Skeletal muscle tissue (tissue), 4 donors: Measurements from ENCODE around the gene NUDT17. TPM values are rescaled to one million over a fixed set of nuclear protein-coding genes. Genes with fewer than 3 reads are reported as not detected.

Source experiments
- H3K27ac ChIP-seq: one replicate; pipeline ENCODE4 v1.7.0; 2013; ENCODE audit warnings: mild to moderate bottlenecking, low read depth, low read length, inconsistent platforms
- H3K27me3 ChIP-seq, 3 donors: one replicate each; pipeline ENCODE4 v1.7.0; 2013; ENCODE audit warnings: low read length in 3 of 3; ENCODE audit not compliant: control insufficient read depth in 3 of 3, insufficient read depth in 3 of 3
- H3K36me3 ChIP-seq, 3 donors: one replicate each; pipeline ENCODE4 v1.7.0; 2013; ENCODE audit warnings: low read length in 3 of 3; ENCODE audit not compliant: control insufficient read depth in 3 of 3, insufficient read depth in 3 of 3
- H3K4me1 ChIP-seq, 3 donors: one replicate each; pipeline ENCODE4 v1.7.0; 2013; ENCODE audit warnings: low read length in 3 of 3, mild to moderate bottlenecking in 3 of 3; ENCODE audit not compliant: control insufficient read depth in 3 of 3, insufficient read depth in 3 of 3
- H3K4me3 ChIP-seq, 3 donors: one replicate each; pipeline ENCODE4 v1.7.0; 2013; ENCODE audit warnings: low read length in 3 of 3
- H3K9ac ChIP-seq, 3 donors: one replicate each; pipeline ENCODE4 v1.7.0; 2013; ENCODE audit warnings: low read length in 3 of 3, mild to moderate bottlenecking in 3 of 3, moderate library complexity in 2 of 3, low read depth in 1 of 3
- H3K9me3 ChIP-seq, 3 donors: one replicate each; pipeline ENCODE4 v1.7.0; 2013; ENCODE audit warnings: low read length in 3 of 3; ENCODE audit not compliant: control insufficient read depth in 3 of 3
- total RNA-seq: library from RNA; depleted of rRNA; stranded (reverse); fragments of >200 nt; gene quantifications from one replicate; pipeline ENCODE4 v1.2.3, GENCODE V29; 2014
- donor health status: Osteomylitis.

NUDT17 gene
- total RNA-seq, 1 donor from 2014 or later = 8.9 TPM

- H3K4me1 ChIP-seq = peaks cover 9 to 17% (median 10%) of the 10 kb centered on the region in 3 donors
- no peaks in the 10 kb centered on the region for H3K9me3 ChIP-seq
- peak overlapping the region; percentile 72 to 85 (median 77) for H3K4me3 ChIP-seq
- peak overlapping the region; percentile 75 to 92 (median 75) for H3K9ac ChIP-seq
- H3K27ac ChIP-seq = peak overlapping the region; percentile 48
- H3K27me3 ChIP-seq = no peaks in the 10 kb centered on the region
- H3K36me3 ChIP-seq = peaks cover 28 to 49% (median 38%) of the 10 kb centered on the region in 3 donors
Observed at GRCh38 chr1:145845144-145845513, 301 bp upstream of the NUDT17 start.

GRCh38 chr1:145846201-145846612 is 777 bp downstream of the NUDT17 start:
- no peaks in the 10 kb centered on the region for H3K27me3 ChIP-seq
- H3K9me3 ChIP-seq = no peaks in the 10 kb centered on the region
- peak overlapping the region; percentile 48 for H3K27ac ChIP-seq
- peak overlapping the region in 2 of 3 donors; percentile 75 to 92 for H3K9ac ChIP-seq
- peak overlapping the region; percentile 72 to 85 (median 77) for H3K4me3 ChIP-seq
- H3K4me1 ChIP-seq = peaks cover 9 to 17% (median 10%) of the 10 kb centered on the region in 3 donors
- H3K36me3 ChIP-seq = peaks cover 31 to 51% (median 40%) of the 10 kb centered on the region in 3 donors

GRCh38 chr1:145847827-145848226 is 2.4 kb downstream of the NUDT17 start:
- no peak overlapping the region for H3K27ac ChIP-seq
- no peak overlapping the region for H3K9ac ChIP-seq
- no peaks in the 10 kb centered on the region for H3K27me3 ChIP-seq
- peaks cover 9 to 17% (median 10%) of the 10 kb centered on the region in 3 donors for H3K4me1 ChIP-seq
- H3K4me3 ChIP-seq = no peak overlapping the region
- H3K36me3 ChIP-seq = peaks cover 22 to 47% (median 36%) of the 10 kb centered on the region in 3 donors
- no peaks in the 10 kb centered on the region for H3K9me3 ChIP-seq

- H3K4me1 ChIP-seq = peaks cover 6 to 17% (median 10%) of the 10 kb centered on the region in 3 donors
- no peaks in the 10 kb centered on the region for H3K27me3 ChIP-seq
- no peaks in the 10 kb centered on the region for H3K9me3 ChIP-seq
- peaks cover 35 to 55% (median 50%) of the 10 kb centered on the region in 3 donors for H3K36me3 ChIP-seq
- H3K27ac ChIP-seq = no peak overlapping the region
- no peak overlapping the region for H3K9ac ChIP-seq
- no peak overlapping the region for H3K4me3 ChIP-seq
Observed at GRCh38 chr1:145849356-145850160, 4.1 kb downstream of the NUDT17 start.

- H3K4me3 ChIP-seq = no peak overlapping the region
- H3K27me3 ChIP-seq = no peaks in the 10 kb centered on the region
- H3K9me3 ChIP-seq = no peaks in the 10 kb centered on the region
- peaks cover 41 to 54% (median 47%) of the 10 kb centered on the region in 3 donors for H3K36me3 ChIP-seq
- peaks cover 16 to 26% (median 17%) of the 10 kb centered on the region in 3 donors for H3K4me1 ChIP-seq
- H3K9ac ChIP-seq = no peak overlapping the region
- H3K27ac ChIP-seq = no peak overlapping the region
Observed at GRCh38 chr1:145855426-145855948, 10.1 kb downstream of the NUDT17 start.

- Histone ChIP-seq H3K9ac (peak overlapping the region in 1 of 3 donors; percentile 54), H3K36me3 (peaks cover 35 to 43% (median 39%) of the 10 kb centered on the region in 3 donors), H3K9me3 (no peaks in the 10 kb centered on the region), H3K27me3 (no peaks in the 10 kb centered on the region), H3K4me1 (peaks cover 16 to 26% (median 17%) of the 10 kb centered on the region in 3 donors), H3K27ac (no peak overlapping the region), H3K4me3 (no peak overlapping the region)
Observed at GRCh38 chr1:145857170-145857569, 11.7 kb downstream of the NUDT17 start.

- H3K4me1 ChIP-seq = peaks cover 16 to 26% (median 17%) of the 10 kb centered on the region in 3 donors
- peak overlapping the region; percentile 83 for H3K27ac ChIP-seq
- H3K27me3 ChIP-seq = no peaks in the 10 kb centered on the region
- H3K9ac ChIP-seq = peak overlapping the region; percentile 81 to 89 (median 88)
- H3K9me3 ChIP-seq = no peaks in the 10 kb centered on the region
- H3K4me3 ChIP-seq = peak overlapping the region; percentile 93 to 97 (median 97)
- peaks cover 31 to 35% (median 31%) of the 10 kb centered on the region in 3 donors for H3K36me3 ChIP-seq
Observed at GRCh38 chr1:145858238-145858900, 12.9 kb downstream of the NUDT17 start.

GRCh38 chr1:145858901-145859490 is 13.6 kb downstream of the NUDT17 start, which contains the start of gene PIAS3:
Gene PIAS3, minus strand, starts transcription at chr1:145859081. Its CDS starts 91 bp downstream, at chr1:145858990.
- Histone ChIP-seq H3K27me3 (no peaks in the 10 kb centered on the region), H3K4me1 (peaks cover 16 to 26% (median 17%) of the 10 kb centered on the region in 3 donors), H3K4me3 (peak within 1 kb of the TSS; percentile 93 to 97 (median 97))

GRCh38 chr1:145859491-145860023 is 14.1 kb downstream of the NUDT17 start:
- H3K4me1 ChIP-seq = peaks cover 16 to 26% (median 17%) of the 10 kb centered on the region in 3 donors
- H3K9me3 ChIP-seq = no peaks in the 10 kb centered on the region
- H3K4me3 ChIP-seq = peak overlapping the region; percentile 93 to 97 (median 97)
- H3K27me3 ChIP-seq = no peaks in the 10 kb centered on the region
- peak overlapping the region; percentile 81 to 89 (median 88) for H3K9ac ChIP-seq
- peaks cover 20 to 24% (median 22%) of the 10 kb centered on the region in 3 donors for H3K36me3 ChIP-seq
- H3K27ac ChIP-seq = peak overlapping the region; percentile 83

More at GRCh38 chr1:145858901-145859490, 13.6 kb downstream of the NUDT17 start, which contains the start of gene PIAS3:
- H3K9me3 ChIP-seq = no peaks in the 10 kb centered on the region
- H3K9ac ChIP-seq = peak within 1 kb of the TSS; percentile 81 to 89 (median 88)
- peak within 1 kb of the TSS; percentile 83 for H3K27ac ChIP-seq
- peaks cover 25 to 28% (median 26%) of the 10 kb centered on the region in 3 donors for H3K36me3 ChIP-seq
